B cell (primary cell): ENCODE measurements around the gene TGFBR3.

Source experiments
- CTCF ChIP-seq: fragments of 200-600 bp; IDR thresholded peaks from one replicate; pipeline ENCODE4 v1.8.0; 2022; ENCODE audit warnings: antibody characterized with exemption, mild to moderate bottlenecking
- EZH2 ChIP-seq: IDR thresholded peaks from 2 replicates; pipeline ENCODE4 v1.6.1; 2012; ENCODE audit warnings: borderline replicate concordance, low read depth, mild to moderate bottlenecking, moderate library complexity, low read length; ENCODE audit not compliant: insufficient read depth, poor library complexity, severe bottlenecking

GRCh38 chr1:91897016-91897415, 11.1 kb upstream of the TGFBR3 start:
- no peak for TF ChIP-seq CTCF
- no peak for TF ChIP-seq EZH2
